Glutamatergic neuron (in vitro differentiated cells): ENCODE measurements around the gene SCN3A. TPM values are rescaled to one million over a fixed set of nuclear protein-coding genes. Genes with fewer than 3 reads are reported as not detected.

Experiments
- DNase-seq: peaks from one replicate; pipeline ENCODE4 v3.0.0; 2022
- H3K27ac Mint-ChIP-seq: one replicate; pipeline ENCODE4 v1.8.0; 2020; ENCODE audit warnings: mild to moderate bottlenecking, mixed read lengths, inconsistent platforms; ENCODE audit not compliant: unreplicated experiment
- H3K27me3 Mint-ChIP-seq: one replicate; pipeline ENCODE4 v1.8.0; 2020; ENCODE audit warnings: mild to moderate bottlenecking, moderate library complexity, mixed read lengths, inconsistent platforms; ENCODE audit not compliant: unreplicated experiment
- H3K36me3 Mint-ChIP-seq: one replicate; pipeline ENCODE4 v1.8.0; 2020; ENCODE audit warnings: mild to moderate bottlenecking, mixed read lengths, inconsistent platforms; ENCODE audit not compliant: unreplicated experiment
- H3K4me1 Mint-ChIP-seq: one replicate; pipeline ENCODE4 v1.8.0; 2020; ENCODE audit warnings: mild to moderate bottlenecking, low read depth, mixed read lengths, inconsistent platforms; ENCODE audit not compliant: unreplicated experiment
- H3K4me3 Mint-ChIP-seq: one replicate; pipeline ENCODE4 v1.8.0; 2020; ENCODE audit warnings: mild to moderate bottlenecking, mixed read lengths, inconsistent platforms; ENCODE audit not compliant: unreplicated experiment
- H3K9me3 Mint-ChIP-seq: one replicate; pipeline ENCODE4 v1.8.0; 2020; ENCODE audit warnings: mild to moderate bottlenecking, moderate library complexity, mixed read lengths, inconsistent platforms; ENCODE audit not compliant: unreplicated experiment
- CTCF ChIP-seq: fragments of 200-600 bp; sonication (generic); IDR thresholded peaks from one replicate; pipeline ENCODE4 v1.5.0; 2021; ENCODE audit not compliant: partially characterized antibody, unreplicated experiment
- total RNA-seq: library from RNA; stranded (reverse); fragmentation: NEBNext Ultra II Directional; extraction: Animal tissue kit (Norgen Biotek cat#: 25700); gene quantifications from one replicate; pipeline ENCODE4 v1.2.1, GENCODE V29; 2021; ENCODE audit not compliant: unreplicated experiment

SCN3A gene
- total RNA-seq, 1 donor from 2014 or later: 22.2 TPM

GRCh38 chr2:165161510-165161909 is 42.3 kb downstream of the SCN3A start:
- no peak for DNase-seq
- H3K4me1 Mint-ChIP-seq: no peaks in the 10 kb centered on the region
- no peak overlapping the region for H3K27ac Mint-ChIP-seq
- H3K9me3 Mint-ChIP-seq: no peaks in the 10 kb centered on the region
- H3K4me3 Mint-ChIP-seq: no peak overlapping the region
- no peak for TF ChIP-seq CTCF
- no peaks in the 10 kb centered on the region for H3K36me3 Mint-ChIP-seq
- no peaks in the 10 kb centered on the region for H3K27me3 Mint-ChIP-seq

GRCh38 chr2:165157160-165157559 is 46.7 kb downstream of the SCN3A start:
- Mint-ChIP-seq H3K4me3 (no peak overlapping the region), H3K27me3 (no peaks in the 10 kb centered on the region)
- TF ChIP-seq CTCF: no peak

GRCh38 chr2:165155152-165155551 is 48.7 kb downstream of the SCN3A start:
- Mint-ChIP-seq H3K27me3 (no peaks in the 10 kb centered on the region), H3K36me3 (no peaks in the 10 kb centered on the region), H3K9me3 (no peaks in the 10 kb centered on the region), H3K4me3 (no peak overlapping the region), H3K27ac (no peak overlapping the region), H3K4me1 (no peaks in the 10 kb centered on the region)
- TF ChIP-seq CTCF: no peak
- DNase-seq: no peak

More at GRCh38 chr2:165157160-165157559, 46.7 kb downstream of the SCN3A start:
- Mint-ChIP-seq H3K27ac (no peak overlapping the region), H3K4me1 (no peaks in the 10 kb centered on the region), H3K9me3 (no peaks in the 10 kb centered on the region), H3K36me3 (no peaks in the 10 kb centered on the region)
- no peak for DNase-seq

GRCh38 chr2:165149439-165149838 is 54.4 kb downstream of the SCN3A start:
- no peaks in the 10 kb centered on the region for H3K36me3 Mint-ChIP-seq
- no peaks in the 10 kb centered on the region for H3K27me3 Mint-ChIP-seq
- no peaks in the 10 kb centered on the region for H3K9me3 Mint-ChIP-seq

More at GRCh38 chr2:165149439-165149838, 54.4 kb downstream of the SCN3A start:
- Mint-ChIP-seq H3K4me3 (no peak overlapping the region), H3K27ac (no peak overlapping the region), H3K4me1 (no peaks in the 10 kb centered on the region)
- DNase-seq: no peak
- TF ChIP-seq CTCF: no peak
